Astrocyte of the cerebellum (primary cell): ENCODE data around the gene HPSE2.

Experiments
- DNase-seq: peaks from one replicate; pipeline ENCODE4 v3.0.0-alpha.2; 2011; ENCODE audit warnings: low read depth
- H3K4me3 ChIP-seq: 2 replicates; pipeline ENCODE4 v1.5.1; 2011; ENCODE audit warnings: mild to moderate bottlenecking, low read depth, low read length, moderate library complexity
- in situ Hi-C: cut with HindIII; loops from 2 replicates; pipeline ENCODE4 v1.10.0; 2017; ENCODE audit warnings: low sequenced_read_pairs
- TF ChIP-seq, protein P1 (sequence below): IDR thresholded peaks from 2 replicates; pipeline ENCODE4 v1.5.1; 2012; ENCODE audit warnings: low read length, low read depth, moderate library complexity, mild to moderate bottlenecking; ENCODE audit errors: missing control alignments

HPSE2 gene

GRCh38 chr10:98433881-98434732 lies 801.5 kb downstream of the HPSE2 start:
- TF ChIP-seq, protein P1, sequence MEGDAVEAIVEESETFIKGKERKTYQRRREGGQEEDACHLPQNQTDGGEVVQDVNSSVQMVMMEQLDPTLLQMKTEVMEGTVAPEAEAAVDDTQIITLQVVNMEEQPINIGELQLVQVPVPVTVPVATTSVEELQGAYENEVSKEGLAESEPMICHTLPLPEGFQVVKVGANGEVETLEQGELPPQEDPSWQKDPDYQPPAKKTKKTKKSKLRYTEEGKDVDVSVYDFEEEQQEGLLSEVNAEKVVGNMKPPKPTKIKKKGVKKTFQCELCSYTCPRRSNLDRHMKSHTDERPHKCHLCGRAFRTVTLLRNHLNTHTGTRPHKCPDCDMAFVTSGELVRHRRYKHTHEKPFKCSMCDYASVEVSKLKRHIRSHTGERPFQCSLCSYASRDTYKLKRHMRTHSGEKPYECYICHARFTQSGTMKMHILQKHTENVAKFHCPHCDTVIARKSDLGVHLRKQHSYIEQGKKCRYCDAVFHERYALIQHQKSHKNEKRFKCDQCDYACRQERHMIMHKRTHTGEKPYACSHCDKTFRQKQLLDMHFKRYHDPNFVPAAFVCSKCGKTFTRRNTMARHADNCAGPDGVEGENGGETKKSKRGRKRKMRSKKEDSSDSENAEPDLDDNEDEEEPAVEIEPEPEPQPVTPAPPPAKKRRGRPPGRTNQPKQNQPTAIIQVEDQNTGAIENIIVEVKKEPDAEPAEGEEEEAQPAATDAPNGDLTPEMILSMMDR: no peak
- peak; percentile 11 for DNase-seq
- in situ Hi-C loops: no loop called here
- H3K4me3 ChIP-seq: no peak overlapping the region

DNA sequence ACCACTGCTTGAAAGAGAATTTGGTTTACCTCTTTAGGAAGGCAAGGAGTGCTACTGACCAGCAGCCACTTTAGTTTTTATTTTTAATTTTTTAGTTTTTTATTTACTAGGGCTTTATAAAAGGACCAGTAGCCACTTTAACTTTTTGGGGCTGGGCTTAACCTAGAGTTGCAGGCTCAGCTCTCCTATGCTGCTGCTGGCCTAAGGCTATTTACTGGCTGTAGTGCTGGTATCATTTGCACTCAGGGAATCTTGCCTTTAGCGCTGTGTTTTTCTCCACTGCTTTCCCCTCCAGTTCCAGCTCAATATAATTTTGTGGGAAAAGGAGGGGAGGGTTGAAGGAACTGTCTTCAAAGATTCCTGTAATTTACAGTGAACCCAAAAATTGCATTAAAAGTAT lies 802.3 kb downstream of the HPSE2 start:
- in situ Hi-C loops: no loop called here
- H3K4me3 ChIP-seq: no peak overlapping the region
- TF ChIP-seq, protein P1: no peak
- no peak for DNase-seq

DNA sequence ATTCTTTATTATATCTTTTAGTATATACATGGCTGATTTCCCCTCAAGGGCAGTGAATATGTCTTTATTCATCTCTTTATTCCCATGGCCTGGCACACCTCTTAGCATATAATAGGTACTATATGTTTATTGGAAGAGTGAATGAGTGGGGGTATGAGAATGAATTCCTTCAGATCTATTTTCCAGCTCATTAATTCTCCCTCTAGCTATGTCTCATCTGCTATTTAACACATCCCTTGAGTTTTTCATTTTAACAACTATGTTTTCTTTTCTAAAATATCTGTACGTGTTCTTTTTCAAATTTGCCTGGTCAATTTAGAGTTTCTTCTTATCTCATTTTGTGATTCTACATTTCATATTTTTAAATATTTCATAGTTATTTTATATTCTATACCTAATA lies 803.3 kb downstream of the HPSE2 start:
- no peak overlapping the region for H3K4me3 ChIP-seq
- no peak for DNase-seq
- in situ Hi-C loops: no loop called here
- TF ChIP-seq, protein P1: no peak

DNA sequence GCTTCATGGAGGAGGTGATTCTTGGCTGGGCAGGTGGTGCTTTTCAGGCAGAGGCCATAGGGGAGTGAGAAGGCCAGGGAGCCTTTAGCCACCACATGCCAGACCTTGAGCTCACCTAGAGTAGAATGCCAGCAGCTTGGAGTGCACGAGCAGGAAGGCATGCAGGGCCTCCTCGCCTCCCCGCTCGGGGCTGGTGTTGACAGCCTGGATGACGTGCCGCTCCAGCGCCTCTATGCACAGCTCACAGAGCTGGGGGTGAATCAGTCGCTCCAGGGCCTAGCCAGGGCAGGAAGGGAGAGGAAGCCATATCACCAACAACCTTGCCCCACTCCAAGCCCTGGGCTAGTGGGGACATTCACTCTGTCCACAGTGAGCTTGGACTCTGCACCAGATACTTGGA lies 804.6 kb downstream of the HPSE2 start:
- TF ChIP-seq, protein P1: no peak
- in situ Hi-C loops: no loop called here
- DNase-seq: no peak
- H3K4me3 ChIP-seq: no peak overlapping the region

- no peak for DNase-seq
- in situ Hi-C loops: no loop called here
- H3K4me3 ChIP-seq: no peak overlapping the region
- TF ChIP-seq, protein P1: no peak
These were observed 805.2 kb downstream of the HPSE2 start for GRCh38 chr10:98430427-98430826.

- TF ChIP-seq, protein P1: no peak
- H3K4me3 ChIP-seq: no peak overlapping the region
- in situ Hi-C loops: no loop called here
- no peak for DNase-seq
These were observed 806.2 kb downstream of the HPSE2 start for GRCh38 chr10:98429320-98430072.
